A673 (cell line): ENCODE measurements around the gene HS3ST3A1. TPM values are rescaled to one million over a fixed set of nuclear protein-coding genes. Genes with fewer than 3 reads are reported as not detected.

ENCODE experiments used
- BruUV-seq: library from RNA; stranded (reverse); fragments of 400-500 nt; replicated peaks from 2 replicates; lab custom pipeline; 2021; lab: Mats Ljungman, UMichigan
- CTCF ChIA-PET: fragments of 300-600 bp; sonication (Branson Sonifier 250); formaldehyde crosslinking; loops from one replicate; lab custom pipeline; 2022; ENCODE audit warnings: antibody characterized with exemption; lab: Charles Lee
- POLR2A ChIA-PET: fragments of 300-600 bp; sonication (Branson Sonifier 250); formaldehyde crosslinking; loops from one replicate; lab custom pipeline; 2022; ENCODE audit warnings: antibody characterized with exemption; ENCODE audit not compliant: low non-redundant PET; lab: Charles Lee
- DNase-seq: peaks from one replicate; pipeline ENCODE4 v3.0.0-alpha.2; 2015; ENCODE audit warnings: low spot score
- H3K27ac ChIP-seq: fragments of 200-600 bp; sonication (generic); 2 replicates; pipeline ENCODE4 v1.5.1; 2016; ENCODE audit warnings: mixed run types, low read depth, mild to moderate bottlenecking, mixed read lengths, antibody characterized with exemption, low read length; ENCODE audit not compliant: poor library complexity, severe bottlenecking
- H3K27me3 ChIP-seq: fragments of 200-600 bp; sonication (generic); replicated peaks from 2 replicates; pipeline ENCODE4 v1.6.1; 2017; ENCODE audit warnings: mixed run types, low read depth, mild to moderate bottlenecking, mixed read lengths, antibody characterized with exemption, low read length; ENCODE audit not compliant: insufficient read depth, poor library complexity
- H3K36me3 ChIP-seq: fragments of 200-600 bp; sonication (generic); 2 replicates; pipeline ENCODE4 v1.6.1; 2016; ENCODE audit warnings: mixed run types, mild to moderate bottlenecking, mixed read lengths, antibody characterized with exemption, low read length; ENCODE audit not compliant: insufficient read depth, poor library complexity, severe bottlenecking
- H3K4me1 ChIP-seq: fragments of 200-600 bp; sonication (generic); 2 replicates; pipeline ENCODE4 v1.6.1; 2017; ENCODE audit warnings: mixed run types, mild to moderate bottlenecking, mixed read lengths, antibody characterized with exemption, low read length; ENCODE audit not compliant: insufficient read depth, poor library complexity, severe bottlenecking
- H3K4me3 ChIP-seq: fragments of 200-600 bp; sonication (generic); 2 replicates; pipeline ENCODE4 v1.5.1; 2016; ENCODE audit warnings: low read depth, mixed run types, mild to moderate bottlenecking, mixed read lengths, low read length; ENCODE audit not compliant: poor library complexity, severe bottlenecking
- H3K9me3 ChIP-seq: fragments of 200-600 bp; sonication (generic); 2 replicates; pipeline ENCODE4 v1.6.1; 2016; ENCODE audit warnings: mixed run types, low read depth, mild to moderate bottlenecking, mixed read lengths, antibody characterized with exemption, low read length; ENCODE audit not compliant: poor library complexity, severe bottlenecking
- CTCF ChIP-seq: fragments of 300-800, 200-600 bp; sonication (generic); conservative IDR thresholded peaks from 2 replicates; pipeline ENCODE4 v1.5.1; 2017; ENCODE audit warnings: low read depth, mild to moderate bottlenecking, antibody characterized with exemption, low read length, moderate library complexity, mixed read lengths
- EZH2 ChIP-seq: fragments of 200-600 bp; sonication (generic); IDR thresholded peaks from 2 replicates; pipeline ENCODE4 v1.6.1; 2017; ENCODE audit warnings: borderline replicate concordance, low read depth, mild to moderate bottlenecking, mixed read lengths, antibody characterized with exemption, low read length; ENCODE audit not compliant: poor library complexity, severe bottlenecking
- intact Hi-C: fragments of 100-400 bp; cut with micrococcal nuclease; formaldehyde crosslinking; loops from one replicate; pipeline ENCODE4 v1.10.0; 2022; ENCODE audit not compliant: unreplicated experiment
- total RNA-seq: library from RNA; stranded (reverse); gene quantifications from 2 replicates; pipeline ENCODE4 v1.2.3, GENCODE V29; 2021

The HS3ST3A1 gene
- total RNA-seq, 1 experiment from 2014 or later, result not detected

- intact Hi-C loops, result no loop called here
- TF ChIP-seq EZH2 (no peak), CTCF (no peak)
- H3K27ac ChIP-seq, result no peak overlapping the region
- no peaks in the 10 kb centered on the region for H3K36me3 ChIP-seq
- DNase-seq, result no peak
- no peaks in the 10 kb centered on the region for H3K9me3 ChIP-seq
- no TSS peak for BruUV-seq
- H3K4me3 ChIP-seq, result no peak overlapping the region
- no peaks in the 10 kb centered on the region for H3K27me3 ChIP-seq
- ChIA-PET CTCF (no interaction called here), POLR2A (no interaction called here)
- H3K4me1 ChIP-seq, result no peaks in the 10 kb centered on the region
These were observed 29.1 kb downstream of the HS3ST3A1 start for GRCh38 chr17:13572581-13572980.

- POLR2A ChIA-PET, result no interaction called here
- Histone ChIP-seq H3K27ac (no peak overlapping the region), H3K27me3 (no peaks in the 10 kb centered on the region), H3K4me1 (no peaks in the 10 kb centered on the region), H3K36me3 (no peaks in the 10 kb centered on the region), H3K9me3 (peaks cover 12% of the 10 kb centered on the region), H3K4me3 (no peak overlapping the region)
- intact Hi-C loops, result no loop called here
- DNase-seq, result no peak
- BruUV-seq, result no TSS peak
- CTCF ChIA-PET, result no interaction called here
- TF ChIP-seq EZH2 (no peak), CTCF (no peak)
These were observed 32.2 kb downstream of the HS3ST3A1 start for GRCh38 chr17:13569398-13570123.

- no peaks in the 10 kb centered on the region for H3K27me3 ChIP-seq
- ChIA-PET POLR2A (no interaction called here), CTCF (no interaction called here)
- intact Hi-C loops, result no loop called here
- TF ChIP-seq CTCF, result no peak
- TF ChIP-seq EZH2, result no peak
- H3K36me3 ChIP-seq, result no peaks in the 10 kb centered on the region
- no peaks in the 10 kb centered on the region for H3K4me1 ChIP-seq
- BruUV-seq, result no TSS peak
- DNase-seq, result no peak
- H3K27ac ChIP-seq, result no peak overlapping the region
- peaks cover 12% of the 10 kb centered on the region for H3K9me3 ChIP-seq
- H3K4me3 ChIP-seq, result no peak overlapping the region
These were observed 32.9 kb downstream of the HS3ST3A1 start for GRCh38 chr17:13568582-13569397.
